Stimulated activated CD4-positive, alpha-beta T cell treated with anti-CD3 and anti-CD28 coated beads, Interleukin-12 subunit alpha, Interleukin-12 subunit beta, amount 100 ng/mL, for 48 hours (primary cell): ENCODE measurements around the gene PARVB.
"Not testable (repeated sequence)": the region's sequence is repeated elsewhere in the genome, so short reads cannot be mapped to it uniquely, and the experiment has no call there.

ENCODE experiments used
- DNase-seq, 3 donors: peaks; one replicate each; pipeline ENCODE4 v3.0.0-alpha.2; 2020; ENCODE audit warnings: low read depth in 2 of 3, low spot score in 1 of 3

Gene PARVB

DNA sequence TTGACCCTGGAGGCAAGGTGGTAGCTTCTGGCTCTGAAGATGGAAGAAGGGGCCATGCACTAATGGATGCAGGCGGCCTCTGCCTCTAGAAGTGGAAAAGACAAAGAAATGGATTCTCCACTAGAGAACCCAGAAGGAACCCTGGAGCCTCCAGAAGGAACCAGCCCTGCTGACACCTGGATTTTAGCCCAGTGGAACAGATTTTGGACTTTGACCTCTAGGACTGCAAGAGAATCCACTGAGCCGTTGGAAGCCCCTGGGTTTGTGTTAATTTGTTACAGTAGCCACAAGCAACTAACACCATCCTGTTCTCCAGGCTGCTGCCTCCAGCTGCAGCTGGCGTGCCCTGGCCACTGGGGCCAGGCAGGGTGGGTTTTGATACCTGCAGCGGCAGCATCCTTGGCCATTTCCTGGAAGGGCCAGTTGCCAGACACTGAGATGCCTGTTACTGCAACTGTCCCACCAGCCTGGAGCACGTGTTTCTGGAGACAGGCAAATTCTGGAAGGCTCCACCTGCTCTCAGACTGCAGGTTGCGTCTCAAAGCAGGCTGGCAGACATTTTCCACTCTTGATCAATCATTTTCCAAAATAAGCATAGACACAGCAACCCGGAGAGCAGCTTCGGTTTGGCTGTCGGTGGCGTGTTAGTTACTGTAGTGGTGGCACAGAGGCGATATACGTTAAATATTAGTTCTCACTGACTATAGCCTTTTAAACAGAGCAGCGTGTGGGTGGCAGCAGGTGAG, 79.8 kb downstream of the PARVB start:
- DNase-seq, result no peak

DNA sequence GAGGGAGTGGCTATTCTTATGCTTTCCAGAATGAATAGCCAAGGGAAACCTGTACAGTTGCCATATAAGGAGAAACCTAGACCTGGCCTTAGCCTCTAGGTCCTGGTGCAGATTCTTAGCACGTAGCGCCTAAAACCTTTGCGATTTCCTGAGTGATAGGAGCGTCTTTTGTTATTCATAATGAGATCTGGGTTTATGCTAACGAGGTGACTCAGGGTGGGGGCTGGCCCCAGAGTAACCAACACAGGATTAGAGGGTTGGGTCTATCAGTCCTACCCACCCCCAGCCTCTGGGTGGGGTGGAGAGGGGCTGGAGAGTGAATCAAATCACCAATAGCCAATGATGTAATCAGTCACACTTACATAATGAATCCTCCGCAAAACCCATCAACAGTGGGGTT, 83.2 kb downstream of the PARVB start:
- no peak for DNase-seq

DNA sequence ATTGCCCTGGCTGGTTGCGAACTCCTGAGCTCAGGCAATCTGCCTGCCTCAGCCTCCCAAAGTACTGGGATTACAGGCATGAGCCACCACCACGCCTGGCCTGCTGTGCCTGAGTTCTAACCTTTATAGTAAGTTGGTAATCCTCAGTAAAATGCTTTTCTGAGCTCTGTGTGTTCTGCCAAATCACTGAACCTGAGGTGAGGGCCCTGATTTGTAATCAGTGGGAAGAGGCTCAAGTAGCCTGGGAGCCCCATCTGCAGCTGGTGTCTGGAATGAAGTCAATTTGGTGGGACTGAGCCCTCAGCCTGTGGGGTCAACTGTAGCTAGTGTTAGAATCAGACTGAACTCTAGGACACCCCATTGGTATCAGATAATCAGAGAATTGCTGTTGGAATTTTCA, 84.0 kb downstream of the PARVB start:
- DNase-seq, result no peak

DNA sequence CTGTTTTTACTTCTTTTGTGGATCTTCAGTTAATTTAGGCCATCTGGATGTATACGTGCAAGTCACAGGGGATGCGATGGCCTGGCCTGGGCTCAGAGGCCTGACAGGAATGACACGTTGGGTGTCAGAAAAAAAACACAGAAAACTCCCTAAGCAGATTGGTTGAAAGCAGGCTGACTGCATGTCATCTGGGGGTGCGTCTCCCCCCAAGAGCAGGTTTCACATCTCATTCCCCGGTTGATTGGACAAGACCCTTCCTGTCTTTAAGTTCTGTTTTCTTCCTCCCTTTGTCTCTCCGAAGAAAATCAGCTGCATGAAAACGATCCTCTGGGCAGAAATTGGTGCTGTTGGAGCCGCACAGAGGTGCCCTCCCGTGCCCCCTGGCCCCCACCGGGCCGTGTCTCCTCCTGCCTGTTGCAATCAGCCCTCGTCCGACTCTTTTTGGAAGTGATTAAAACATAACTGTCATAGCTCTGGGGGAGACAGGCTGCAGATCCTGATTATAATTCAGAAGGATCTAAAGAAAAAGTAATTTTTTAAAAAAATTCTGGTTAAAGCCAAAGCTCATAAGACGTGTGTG, 84.8 kb downstream of the PARVB start:
- DNase-seq, result no peak

DNA sequence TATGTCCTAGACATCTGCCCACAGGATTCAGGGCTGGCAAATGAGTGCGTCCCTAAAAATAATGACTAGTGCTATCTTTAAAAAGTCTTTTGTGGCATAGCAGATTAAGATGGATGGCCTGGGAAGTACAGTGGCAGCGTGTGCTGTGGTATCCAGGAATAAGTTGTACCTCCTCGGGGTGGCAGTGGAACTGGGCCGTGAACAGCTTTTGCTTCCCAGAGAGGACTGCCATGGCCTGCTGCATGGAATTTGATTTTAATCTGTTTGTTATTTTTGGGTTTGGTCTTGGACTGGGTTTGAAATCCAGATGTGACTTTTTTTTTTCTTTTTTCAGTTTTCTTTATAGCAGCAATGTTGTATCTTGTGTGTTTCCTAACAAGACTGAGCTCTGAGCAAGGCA, 85.3 kb downstream of the PARVB start:
- no peak for DNase-seq

DNA sequence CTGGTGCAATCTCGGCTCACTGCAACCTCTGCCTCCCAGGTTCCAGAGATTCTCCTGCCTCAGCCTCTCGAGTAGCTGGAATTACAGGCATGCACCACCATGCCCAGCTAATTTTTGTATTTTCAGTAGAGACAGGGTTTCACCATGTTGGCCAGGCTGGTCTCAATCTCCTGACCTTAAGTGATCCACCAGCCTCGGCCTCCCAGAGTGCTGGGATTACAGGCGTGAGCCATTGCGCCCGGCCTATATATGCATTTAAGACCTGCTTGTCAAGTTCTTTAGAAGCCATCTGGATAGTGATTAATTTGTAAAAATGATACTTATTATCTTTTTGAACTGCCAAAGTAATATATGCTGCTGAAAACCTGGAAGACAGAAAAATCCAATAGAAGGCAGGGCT, 86.6 kb downstream of the PARVB start:
- not testable (repeated sequence) for DNase-seq

DNA sequence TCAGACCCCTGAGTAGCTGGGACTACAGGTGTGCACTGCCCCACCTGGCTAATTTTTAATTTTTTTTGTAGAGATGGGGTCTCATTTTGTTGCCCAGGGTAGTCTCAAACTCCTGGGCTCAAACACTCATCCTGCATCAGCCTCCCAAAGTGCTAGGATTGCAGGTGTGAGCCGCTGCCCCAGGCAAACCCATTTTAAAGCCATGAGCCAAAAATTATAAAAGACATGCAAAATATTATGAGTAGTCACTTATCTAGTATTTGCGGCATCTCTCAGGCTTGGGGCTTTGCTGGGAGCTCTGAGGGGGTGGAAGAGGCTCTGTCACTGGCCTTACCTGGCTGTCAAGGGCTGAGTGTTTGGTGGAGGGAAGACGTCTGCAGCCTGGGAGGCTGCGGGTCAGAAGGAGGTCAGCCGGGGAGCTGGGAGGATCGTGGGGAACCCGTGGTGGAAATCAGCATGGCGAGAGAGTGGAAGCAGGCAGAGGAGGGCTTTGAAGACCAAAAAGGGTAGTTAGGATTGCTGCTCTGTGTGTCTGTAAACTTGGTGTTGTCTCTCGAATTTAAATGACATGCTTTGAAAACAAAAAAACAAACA, 87.6 kb downstream of the PARVB start:
- DNase-seq, result no peak

DNA sequence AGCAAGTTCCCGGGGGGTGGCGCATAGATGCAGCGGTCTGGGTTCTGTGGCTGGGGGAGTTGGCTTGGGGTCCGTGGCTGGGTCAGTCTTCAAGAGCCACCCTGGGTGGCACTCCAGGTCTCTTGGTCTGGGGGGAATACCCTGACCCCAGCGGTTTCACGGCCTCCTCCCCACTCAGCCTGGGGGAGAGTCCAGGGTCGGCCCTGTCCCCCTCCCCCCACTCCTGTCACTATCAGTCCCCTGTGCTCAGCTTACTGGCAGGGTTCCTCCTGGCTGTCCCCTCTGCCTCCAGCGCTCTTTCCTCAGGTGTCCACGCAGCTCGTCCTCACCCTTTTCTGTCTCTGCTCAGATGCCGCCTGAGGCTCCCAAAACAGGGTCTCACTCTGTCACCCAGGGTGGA, 88.1 kb downstream of the PARVB start:
- no peak for DNase-seq

DNA sequence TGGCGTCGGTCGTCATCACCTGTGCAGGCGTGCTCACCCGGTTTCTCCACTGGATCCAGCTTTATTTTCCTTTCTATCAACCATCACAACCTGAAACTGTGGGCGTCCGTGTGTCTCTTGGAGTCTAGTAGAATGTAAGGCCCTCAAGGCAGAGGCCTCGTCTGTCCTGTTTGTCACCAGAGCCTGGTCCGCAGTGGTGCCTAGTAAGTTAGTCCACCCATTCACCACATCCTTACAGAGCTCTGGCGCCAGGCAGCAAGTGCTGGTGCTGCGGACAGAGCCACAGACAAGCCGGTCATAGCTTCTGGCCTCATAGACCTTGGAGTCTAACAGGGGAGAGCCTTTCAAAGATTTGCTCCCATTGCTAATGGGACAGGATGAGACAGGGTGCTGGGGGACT, 92.2 kb downstream of the PARVB start:
- DNase-seq, result no peak

DNA sequence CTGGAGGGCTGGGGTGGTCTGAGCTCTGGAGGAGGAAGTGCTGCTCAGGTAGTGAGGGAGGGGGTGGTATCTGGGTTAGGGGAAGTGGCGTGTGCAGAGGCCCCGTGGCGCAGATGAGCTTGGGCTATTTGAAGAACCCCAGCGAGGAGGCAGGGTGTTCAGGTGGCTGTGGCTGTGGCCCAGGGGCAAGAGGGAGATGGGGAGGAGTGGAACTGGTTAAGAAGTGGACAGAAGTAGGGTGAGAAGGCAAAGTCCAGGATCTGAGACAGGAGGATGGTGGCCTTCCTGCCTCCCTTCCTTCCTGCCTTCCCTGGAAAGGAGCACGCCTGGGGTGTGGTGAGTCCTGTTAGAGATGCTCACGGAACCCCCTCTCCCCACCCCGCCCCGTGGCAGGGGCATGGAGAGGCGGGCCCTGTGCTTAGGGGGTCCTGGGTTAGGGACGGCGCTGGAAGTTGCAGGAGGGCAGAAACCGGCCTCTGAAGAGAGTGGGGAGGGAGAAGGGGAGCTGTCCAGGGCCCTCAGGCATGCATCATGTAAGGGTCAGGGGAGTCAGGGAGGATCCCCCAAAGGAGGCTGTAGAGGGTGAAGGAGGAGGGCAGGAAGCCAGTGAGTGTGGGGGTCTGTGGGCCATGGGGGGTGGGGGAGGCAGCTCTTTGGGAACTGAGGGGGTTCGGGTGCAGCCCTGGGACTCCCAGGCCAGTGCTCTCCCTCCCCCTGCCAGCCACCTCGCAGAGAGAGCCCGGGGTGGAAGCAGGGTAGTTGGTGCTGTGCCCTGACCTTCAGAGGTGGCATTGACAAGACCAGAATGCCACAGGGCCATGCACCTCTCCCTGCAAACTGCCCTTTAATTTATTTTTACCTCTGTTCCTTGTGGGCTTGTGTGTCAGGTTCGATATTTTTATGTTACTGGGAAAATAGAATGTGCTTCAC, 92.9 kb downstream of the PARVB start:
- no peak for DNase-seq

DNA sequence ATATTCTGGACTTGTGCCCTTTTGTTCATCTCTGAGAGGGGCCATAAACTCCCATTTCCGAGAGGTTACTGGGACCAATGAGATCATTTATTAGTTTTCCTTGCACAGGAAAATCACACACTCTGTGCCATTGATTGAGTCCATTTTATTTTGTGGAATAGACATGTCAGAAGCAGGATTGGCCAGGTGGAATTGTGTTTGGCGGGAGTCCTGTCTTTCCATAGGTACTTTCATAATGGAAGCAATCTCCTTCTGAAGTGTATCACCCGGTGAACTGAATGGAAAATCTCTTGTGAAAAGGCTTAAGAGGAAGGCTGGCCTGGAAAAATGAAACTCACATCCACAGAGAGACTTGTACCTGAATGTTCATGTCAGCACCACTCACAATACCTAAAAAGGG, 93.6 kb downstream of the PARVB start:
- DNase-seq, result no peak

DNA sequence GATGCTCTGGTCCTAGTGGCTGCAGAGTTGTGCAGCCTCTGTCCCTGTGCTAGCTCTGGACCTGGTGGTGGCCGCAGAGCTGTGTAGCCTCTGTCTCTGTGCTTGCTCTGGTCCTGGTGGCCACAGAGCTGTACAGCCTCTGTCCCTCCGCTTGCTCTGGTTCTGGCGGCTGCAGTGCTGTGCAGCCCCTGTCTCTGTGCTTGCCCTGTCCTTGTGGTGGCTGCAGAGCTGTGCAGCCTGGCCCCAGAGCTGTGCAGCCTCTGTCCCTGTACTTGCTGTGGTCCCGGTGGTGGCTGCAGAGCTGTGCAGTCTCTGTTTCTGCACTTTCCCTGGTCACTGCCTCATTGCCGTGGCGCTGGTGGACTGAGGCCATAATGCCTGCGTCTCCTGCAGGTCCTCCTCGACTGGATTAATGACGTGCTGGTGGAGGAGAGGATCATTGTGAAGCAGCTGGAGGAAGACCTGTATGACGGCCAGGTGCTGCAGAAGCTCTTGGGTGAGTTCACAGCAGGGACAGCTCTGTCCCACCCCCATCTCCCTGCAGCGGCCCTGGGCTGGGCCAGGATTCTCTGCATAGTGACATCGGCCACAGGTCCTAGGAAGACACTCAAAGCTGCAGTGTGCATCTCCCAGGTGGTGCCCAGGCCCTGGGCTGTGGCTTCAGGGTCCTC, 94.7 kb downstream of the PARVB start:
- DNase-seq, result no peak

DNA sequence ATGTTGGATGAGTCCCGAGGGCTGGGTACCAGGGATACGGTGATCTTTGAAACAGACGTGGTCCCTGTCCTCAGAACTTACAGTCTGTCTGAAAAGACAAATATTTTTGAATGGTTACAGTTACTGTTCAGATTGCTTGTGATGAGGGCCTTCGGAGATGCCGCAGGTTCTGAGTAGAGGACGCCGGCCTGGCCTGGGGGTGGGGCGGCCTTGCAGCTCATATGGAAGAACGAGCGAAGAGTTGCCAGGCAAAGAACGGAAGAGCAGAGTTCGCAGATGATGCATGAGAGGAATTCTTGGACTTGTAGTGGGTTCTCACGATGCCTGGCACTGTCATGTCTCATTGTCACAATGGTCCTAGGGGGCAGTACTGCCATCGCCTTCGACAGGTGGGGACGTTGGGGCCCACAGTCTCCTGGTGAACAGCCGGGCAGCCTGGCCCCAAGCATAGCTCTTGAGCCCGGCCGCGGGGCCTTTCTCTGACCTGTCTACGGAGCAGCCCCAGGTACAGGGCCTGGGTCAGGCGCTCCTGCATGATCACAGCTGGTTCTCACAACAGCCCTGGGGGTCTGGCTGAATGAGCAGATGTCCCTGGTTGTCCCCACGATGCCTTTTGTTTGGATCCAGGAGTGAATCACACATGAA, 95.7 kb downstream of the PARVB start:
- no peak for DNase-seq

DNA sequence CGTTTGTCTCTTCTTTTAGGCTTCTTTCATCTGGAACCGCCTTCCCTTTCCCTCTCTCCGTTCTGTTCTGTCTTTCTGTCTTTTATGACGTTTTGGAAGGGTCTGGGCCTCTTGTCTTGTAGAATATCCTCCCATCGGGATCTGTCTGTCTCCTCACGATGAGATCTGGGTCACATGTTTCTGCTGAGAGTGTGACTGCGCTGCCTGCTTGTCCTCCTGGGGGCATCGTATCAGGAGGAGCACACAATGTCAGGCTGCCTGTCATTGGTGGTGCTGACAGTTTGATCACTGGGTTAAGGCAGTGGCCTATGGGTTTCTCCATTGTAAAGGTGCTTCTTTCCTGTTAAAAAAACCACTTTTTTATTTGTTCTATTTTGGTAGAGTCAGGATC, 96.2 kb downstream of the PARVB start:
- no peak for DNase-seq

DNA sequence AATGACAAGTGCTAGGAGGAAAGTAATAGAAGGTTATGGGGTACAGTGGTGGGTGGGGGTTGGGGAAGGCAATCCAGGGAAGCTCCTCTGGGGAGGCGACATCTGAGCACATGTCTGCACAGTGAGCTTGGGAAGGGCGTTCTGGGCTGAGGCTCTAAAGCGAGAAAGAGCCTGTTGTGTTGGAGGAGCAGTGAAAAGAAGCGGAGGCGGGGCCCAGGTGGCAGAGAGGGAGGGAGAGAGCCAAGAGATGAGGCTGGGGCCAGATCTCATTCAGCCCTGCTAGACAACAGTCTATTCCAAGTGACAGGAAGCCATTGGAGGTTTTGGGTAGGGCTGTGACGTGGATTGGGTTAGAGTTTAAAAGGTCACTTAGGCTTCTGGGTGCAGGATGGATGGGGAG, 101.3 kb downstream of the PARVB start:
- no peak for DNase-seq

DNA sequence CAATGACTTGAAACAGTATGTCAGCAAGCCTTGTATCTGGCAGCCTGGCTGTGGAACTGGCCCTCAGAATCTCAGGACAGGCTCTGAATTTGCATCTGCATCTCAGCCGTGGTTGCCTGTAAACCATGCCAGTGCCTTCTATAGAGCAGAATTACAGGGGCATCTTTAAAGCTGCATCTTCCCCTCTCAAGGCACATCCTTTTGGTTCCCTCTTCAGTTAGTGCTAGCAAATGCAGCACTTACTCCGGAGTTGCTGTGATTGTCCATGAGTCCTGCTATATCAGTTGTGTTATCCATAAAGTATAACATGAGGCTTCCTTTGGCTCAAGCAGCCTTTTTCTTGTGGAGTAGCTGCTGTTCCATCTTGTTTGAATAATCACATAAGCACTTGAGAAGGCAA, 102.7 kb downstream of the PARVB start:
- no peak for DNase-seq

DNA sequence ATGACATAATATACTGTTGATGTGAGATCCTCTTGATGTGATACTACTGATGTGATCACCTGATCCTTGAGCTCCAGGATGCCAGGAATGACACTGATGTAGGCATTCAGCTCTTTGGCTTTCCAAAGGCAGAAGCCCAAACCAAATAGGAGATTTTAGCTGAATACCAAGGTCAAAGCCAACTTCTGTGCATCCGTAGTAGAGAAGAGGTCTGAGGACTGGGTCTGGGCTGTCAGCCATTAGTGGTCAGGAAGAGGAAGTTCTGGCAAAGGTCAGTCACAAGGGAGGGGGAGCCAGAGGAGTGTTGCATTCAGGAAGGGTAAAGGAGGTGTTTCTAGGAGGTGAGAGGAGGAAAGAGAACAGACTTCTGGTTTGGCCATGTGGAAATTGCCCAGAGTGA, 103.3 kb downstream of the PARVB start:
- DNase-seq, result no peak

DNA sequence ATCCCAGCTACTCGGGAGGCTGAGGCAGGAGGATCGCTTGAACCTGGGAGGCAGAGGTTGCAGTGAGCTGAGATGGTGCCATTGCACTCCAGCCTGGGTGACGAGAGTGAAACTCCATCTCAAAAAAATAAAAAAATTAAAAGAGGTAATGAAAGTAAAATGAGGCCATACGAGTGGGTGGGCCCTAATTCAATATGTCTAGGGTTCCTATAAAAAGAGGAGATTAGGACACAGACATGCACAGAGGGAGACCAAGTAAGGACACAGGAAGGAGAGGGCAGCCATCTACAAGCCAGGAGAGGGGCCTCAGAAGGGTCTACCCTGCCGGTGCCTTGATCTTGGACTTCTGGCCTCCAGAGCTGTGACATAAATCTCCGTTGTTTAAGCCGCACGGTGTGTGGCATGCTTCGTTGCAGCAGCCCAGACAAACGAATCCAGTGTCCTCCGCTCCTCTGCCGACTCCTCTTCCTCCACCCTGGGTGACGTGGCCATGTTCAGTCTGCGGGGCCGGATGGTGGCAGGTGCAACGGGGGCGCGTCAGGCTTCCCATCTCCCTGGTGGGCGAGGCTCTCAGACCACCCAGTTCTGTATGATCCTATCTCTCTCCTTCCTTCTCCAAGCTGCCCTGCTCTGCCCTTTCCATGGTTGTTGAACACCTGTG, 105.0 kb downstream of the PARVB start:
- DNase-seq, result no peak

DNA sequence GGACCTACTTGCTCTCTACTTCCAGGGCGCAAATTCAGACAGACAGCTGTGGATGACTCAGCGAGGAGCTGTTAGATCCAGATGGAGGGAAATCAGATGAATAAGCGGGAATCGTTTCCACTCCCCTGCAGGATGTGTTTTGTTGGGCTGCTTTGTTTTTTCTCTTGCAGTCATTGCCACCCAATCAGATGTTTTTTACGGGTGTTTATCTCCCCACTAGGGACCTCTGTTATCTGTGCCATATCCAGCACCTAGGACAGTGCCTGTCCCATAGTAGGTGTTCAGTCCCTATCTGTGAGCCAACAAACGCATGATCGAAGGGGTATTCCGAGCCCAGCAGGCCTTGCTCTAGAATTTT, 105.5 kb downstream of the PARVB start:
- DNase-seq, result no peak

DNA sequence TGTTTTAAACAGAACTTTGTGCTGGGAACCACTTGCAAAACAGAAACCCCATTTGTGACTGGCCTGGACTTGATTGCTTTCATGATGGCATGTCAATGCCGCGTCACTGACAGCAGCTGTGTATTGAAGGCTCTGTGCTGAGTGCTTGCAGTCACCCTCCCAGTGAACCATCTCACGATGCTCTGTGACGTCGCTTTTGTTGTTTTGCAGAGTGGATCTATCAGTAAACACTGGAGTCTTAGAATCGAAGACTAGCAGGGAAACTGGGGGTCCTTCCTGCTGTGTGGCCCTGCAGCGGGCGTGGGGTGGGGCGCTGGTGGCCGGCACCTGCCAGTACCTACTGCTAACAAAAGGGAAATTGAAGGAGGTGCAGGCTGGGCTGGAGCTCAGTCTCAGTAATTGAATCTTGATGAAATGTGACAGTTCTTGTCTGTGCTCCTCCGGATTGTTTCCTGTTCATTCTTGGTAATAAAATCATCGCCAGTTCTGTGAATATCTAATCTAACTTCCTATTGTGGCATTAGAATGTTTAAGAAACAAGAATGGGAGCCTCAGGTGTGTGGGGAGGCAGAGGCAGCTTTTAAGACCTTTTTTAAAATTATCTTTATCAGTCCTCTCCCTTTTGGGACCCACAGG, 106.1 kb downstream of the PARVB start:
- no peak for DNase-seq
